Effector memory CD4-positive, alpha-beta T cell (primary cell): ENCODE measurements around the gene IBTK.

Experiments
- DNase-seq, 3 donors: peaks; one replicate each; pipeline ENCODE4 v3.0.0-alpha.2; 2020
- H3K27ac ChIP-seq: 2 replicates; pipeline ENCODE4 v1.7.0; 2013; ENCODE audit warnings: mild to moderate bottlenecking, low read length, moderate library complexity; ENCODE audit not compliant: insufficient read depth, poor library complexity, severe bottlenecking
- H3K27me3 ChIP-seq: replicated peaks from 2 replicates; pipeline ENCODE4 v1.7.0; 2013; ENCODE audit warnings: mild to moderate bottlenecking, low read length; ENCODE audit not compliant: insufficient read depth, control insufficient read depth, poor library complexity, severe bottlenecking
- H3K36me3 ChIP-seq: 2 replicates; pipeline ENCODE4 v1.7.0; 2013; ENCODE audit warnings: mild to moderate bottlenecking, low read length, moderate library complexity; ENCODE audit not compliant: control insufficient read depth, insufficient read depth
- H3K4me1 ChIP-seq: 2 replicates; pipeline ENCODE4 v1.7.0; 2013; ENCODE audit warnings: low read length, mild to moderate bottlenecking; ENCODE audit not compliant: control insufficient read depth, insufficient read depth, poor library complexity, severe bottlenecking
- H3K4me3 ChIP-seq: 2 replicates; pipeline ENCODE4 v1.7.0; 2013; ENCODE audit warnings: low read length, low read depth, mild to moderate bottlenecking; ENCODE audit not compliant: insufficient read depth, poor library complexity, severe bottlenecking
- H3K9me3 ChIP-seq: 2 replicates; pipeline ENCODE4 v1.7.0; 2013; ENCODE audit warnings: mild to moderate bottlenecking, low read length, moderate library complexity; ENCODE audit not compliant: control insufficient read depth

The IBTK gene

GRCh38 chr6:82183642-82184282 is 63.8 kb downstream of the IBTK start:
- Histone ChIP-seq H3K36me3 (peaks cover 28% of the 10 kb centered on the region), H3K27ac (no peak overlapping the region), H3K9me3 (no peaks in the 10 kb centered on the region), H3K27me3 (no peaks in the 10 kb centered on the region), H3K4me1 (no peaks in the 10 kb centered on the region), H3K4me3 (no peak overlapping the region)
- DNase-seq: no peak

- Histone ChIP-seq H3K27me3 (no peaks in the 10 kb centered on the region), H3K9me3 (no peaks in the 10 kb centered on the region), H3K4me3 (no peak overlapping the region), H3K27ac (no peak overlapping the region), H3K36me3 (peaks cover 25% of the 10 kb centered on the region), H3K4me1 (no peaks in the 10 kb centered on the region)
- DNase-seq: no peak
Measured at GRCh38 chr6:82182756-82183155, 64.8 kb downstream of the IBTK start.

GRCh38 chr6:82179415-82179814 is 68.1 kb downstream of the IBTK start:
- DNase-seq: no peak
- Histone ChIP-seq H3K4me3 (no peak overlapping the region), H3K36me3 (peaks cover 27% of the 10 kb centered on the region), H3K9me3 (no peaks in the 10 kb centered on the region), H3K4me1 (no peaks in the 10 kb centered on the region), H3K27me3 (no peaks in the 10 kb centered on the region), H3K27ac (no peak overlapping the region)

- H3K4me3 ChIP-seq: no peak overlapping the region
- DNase-seq: no peak
- no peaks in the 10 kb centered on the region for H3K4me1 ChIP-seq
- peaks cover 27% of the 10 kb centered on the region for H3K36me3 ChIP-seq
- H3K9me3 ChIP-seq: no peaks in the 10 kb centered on the region
- no peak overlapping the region for H3K27ac ChIP-seq
- no peaks in the 10 kb centered on the region for H3K27me3 ChIP-seq
Measured at GRCh38 chr6:82178759-82179112, 68.8 kb downstream of the IBTK start.

- H3K4me1 ChIP-seq: no peaks in the 10 kb centered on the region
- peaks cover 27% of the 10 kb centered on the region for H3K36me3 ChIP-seq
- H3K27me3 ChIP-seq: no peaks in the 10 kb centered on the region
- DNase-seq: no peak
- no peak overlapping the region for H3K4me3 ChIP-seq
- H3K9me3 ChIP-seq: no peaks in the 10 kb centered on the region
- H3K27ac ChIP-seq: no peak overlapping the region
Measured at GRCh38 chr6:82178077-82178758, 69.3 kb downstream of the IBTK start.

- Histone ChIP-seq H3K27ac (no peak overlapping the region), H3K9me3 (no peaks in the 10 kb centered on the region), H3K4me3 (no peak overlapping the region), H3K27me3 (no peaks in the 10 kb centered on the region), H3K36me3 (peaks cover 34% of the 10 kb centered on the region), H3K4me1 (no peaks in the 10 kb centered on the region)
- DNase-seq: no peak
Measured at GRCh38 chr6:82176616-82177015, 70.9 kb downstream of the IBTK start.

- H3K27me3 ChIP-seq: no peaks in the 10 kb centered on the region
- no peak overlapping the region for H3K4me3 ChIP-seq
- no peaks in the 10 kb centered on the region for H3K4me1 ChIP-seq
- DNase-seq: no peak
- no peaks in the 10 kb centered on the region for H3K9me3 ChIP-seq
- H3K27ac ChIP-seq: no peak overlapping the region
- peaks cover 28% of the 10 kb centered on the region for H3K36me3 ChIP-seq
Measured at GRCh38 chr6:82172594-82172993, 75.0 kb downstream of the IBTK start.

- Histone ChIP-seq H3K27me3 (no peaks in the 10 kb centered on the region), H3K36me3 (peaks cover 24% of the 10 kb centered on the region)
Measured at GRCh38 chr6:82169138-82169876, 78.2 kb downstream of the IBTK start.

GRCh38 chr6:82166493-82166892 is 81.1 kb downstream of the IBTK start:
- DNase-seq: no peak
- peaks cover 11% of the 10 kb centered on the region for H3K36me3 ChIP-seq
- no peaks in the 10 kb centered on the region for H3K27me3 ChIP-seq
- no peak overlapping the region for H3K4me3 ChIP-seq
- no peaks in the 10 kb centered on the region for H3K9me3 ChIP-seq
- no peaks in the 10 kb centered on the region for H3K4me1 ChIP-seq
- no peak overlapping the region for H3K27ac ChIP-seq

More at GRCh38 chr6:82169138-82169876, 78.2 kb downstream of the IBTK start:
- Histone ChIP-seq H3K9me3 (no peaks in the 10 kb centered on the region), H3K4me1 (no peaks in the 10 kb centered on the region), H3K27ac (no peak overlapping the region), H3K4me3 (no peak overlapping the region)
- no peak for DNase-seq
